ENCODE results near the gene SEMA3B. TPM values are rescaled to one million over a fixed set of nuclear protein-coding genes. Genes with fewer than 3 reads are reported as not detected.
A peak's percentile ranks its signal among the peaks of the same experiment; 100 is the strongest.

SEMA3B gene
- total and polyA plus RNA-seq, 2 experiments from 2014 or later = 2.4 to 3.3 TPM

DNA sequence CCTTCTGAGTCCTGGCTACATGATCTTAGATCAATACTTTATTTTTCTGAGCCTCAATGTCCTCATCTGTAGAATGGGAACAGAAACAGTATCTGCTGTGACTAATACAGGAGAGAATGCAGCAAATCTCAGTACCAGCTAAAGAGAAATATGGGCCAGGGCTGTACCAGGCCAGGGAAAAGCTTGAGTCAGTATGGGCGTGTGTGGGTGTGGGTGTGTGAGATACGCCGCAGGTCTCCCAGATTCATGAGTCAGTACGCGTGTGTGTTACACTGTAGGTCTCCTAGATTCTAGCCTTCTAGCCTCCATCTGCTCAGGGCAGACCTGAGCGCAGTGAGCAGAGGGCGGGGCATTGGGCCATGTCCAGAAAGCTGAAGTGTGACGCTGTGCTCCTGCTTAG, 17.7 kb upstream of the SEMA3B start (continued):
- TF ChIP-seq, protein P1, sequence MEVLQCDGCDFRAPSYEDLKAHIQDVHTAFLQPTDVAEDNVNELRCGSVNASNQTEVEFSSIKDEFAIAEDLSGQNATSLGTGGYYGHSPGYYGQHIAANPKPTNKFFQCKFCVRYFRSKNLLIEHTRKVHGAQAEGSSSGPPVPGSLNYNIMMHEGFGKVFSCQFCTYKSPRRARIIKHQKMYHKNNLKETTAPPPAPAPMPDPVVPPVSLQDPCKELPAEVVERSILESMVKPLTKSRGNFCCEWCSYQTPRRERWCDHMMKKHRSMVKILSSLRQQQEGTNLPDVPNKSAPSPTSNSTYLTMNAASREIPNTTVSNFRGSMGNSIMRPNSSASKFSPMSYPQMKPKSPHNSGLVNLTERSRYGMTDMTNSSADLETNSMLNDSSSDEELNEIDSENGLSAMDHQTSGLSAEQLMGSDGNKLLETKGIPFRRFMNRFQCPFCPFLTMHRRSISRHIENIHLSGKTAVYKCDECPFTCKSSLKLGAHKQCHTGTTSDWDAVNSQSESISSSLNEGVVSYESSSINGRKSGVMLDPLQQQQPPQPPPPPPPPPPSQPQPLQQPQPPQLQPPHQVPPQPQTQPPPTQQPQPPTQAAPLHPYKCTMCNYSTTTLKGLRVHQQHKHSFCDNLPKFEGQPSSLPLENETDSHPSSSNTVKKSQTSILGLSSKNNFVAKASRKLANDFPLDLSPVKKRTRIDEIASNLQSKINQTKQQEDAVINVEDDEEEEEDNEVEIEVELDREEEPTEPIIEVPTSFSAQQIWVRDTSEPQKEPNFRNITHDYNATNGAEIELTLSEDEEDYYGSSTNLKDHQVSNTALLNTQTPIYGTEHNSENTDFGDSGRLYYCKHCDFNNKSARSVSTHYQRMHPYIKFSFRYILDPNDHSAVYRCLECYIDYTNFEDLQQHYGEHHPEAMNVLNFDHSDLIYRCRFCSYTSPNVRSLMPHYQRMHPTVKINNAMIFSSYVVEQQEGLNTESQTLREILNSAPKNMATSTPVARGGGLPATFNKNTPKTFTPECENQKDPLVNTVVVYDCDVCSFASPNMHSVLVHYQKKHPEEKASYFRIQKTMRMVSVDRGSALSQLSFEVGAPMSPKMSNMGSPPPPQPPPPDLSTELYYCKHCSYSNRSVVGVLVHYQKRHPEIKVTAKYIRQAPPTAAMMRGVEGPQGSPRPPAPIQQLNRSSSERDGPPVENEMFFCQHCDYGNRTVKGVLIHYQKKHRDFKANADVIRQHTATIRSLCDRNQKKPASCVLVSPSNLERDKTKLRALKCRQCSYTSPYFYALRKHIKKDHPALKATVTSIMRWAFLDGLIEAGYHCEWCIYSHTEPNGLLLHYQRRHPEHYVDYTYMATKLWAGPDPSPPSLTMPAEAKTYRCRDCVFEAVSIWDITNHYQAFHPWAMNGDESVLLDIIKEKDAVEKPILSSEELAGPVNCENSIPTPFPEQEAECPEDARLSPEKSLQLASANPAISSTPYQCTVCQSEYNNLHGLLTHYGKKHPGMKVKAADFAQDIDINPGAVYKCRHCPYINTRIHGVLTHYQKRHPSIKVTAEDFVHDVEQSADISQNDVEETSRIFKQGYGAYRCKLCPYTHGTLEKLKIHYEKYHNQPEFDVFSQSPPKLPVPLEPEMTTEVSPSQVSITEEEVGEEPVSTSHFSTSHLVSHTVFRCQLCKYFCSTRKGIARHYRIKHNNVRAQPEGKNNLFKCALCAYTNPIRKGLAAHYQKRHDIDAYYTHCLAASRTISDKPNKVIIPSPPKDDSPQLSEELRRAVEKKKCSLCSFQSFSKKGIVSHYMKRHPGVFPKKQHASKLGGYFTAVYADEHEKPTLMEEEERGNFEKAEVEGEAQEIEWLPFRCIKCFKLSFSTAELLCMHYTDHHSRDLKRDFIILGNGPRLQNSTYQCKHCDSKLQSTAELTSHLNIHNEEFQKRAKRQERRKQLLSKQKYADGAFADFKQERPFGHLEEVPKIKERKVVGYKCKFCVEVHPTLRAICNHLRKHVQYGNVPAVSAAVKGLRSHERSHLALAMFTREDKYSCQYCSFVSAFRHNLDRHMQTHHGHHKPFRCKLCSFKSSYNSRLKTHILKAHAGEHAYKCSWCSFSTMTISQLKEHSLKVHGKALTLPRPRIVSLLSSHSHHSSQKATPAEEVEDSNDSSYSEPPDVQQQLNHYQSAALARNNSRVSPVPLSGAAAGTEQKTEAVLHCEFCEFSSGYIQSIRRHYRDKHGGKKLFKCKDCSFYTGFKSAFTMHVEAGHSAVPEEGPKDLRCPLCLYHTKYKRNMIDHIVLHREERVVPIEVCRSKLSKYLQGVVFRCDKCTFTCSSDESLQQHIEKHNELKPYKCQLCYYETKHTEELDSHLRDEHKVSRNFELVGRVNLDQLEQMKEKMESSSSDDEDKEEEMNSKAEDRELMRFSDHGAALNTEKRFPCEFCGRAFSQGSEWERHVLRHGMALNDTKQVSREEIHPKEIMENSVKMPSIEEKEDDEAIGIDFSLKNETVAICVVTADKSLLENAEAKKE (CRISPR knock-in tag; IDR thresholded peaks at IDR 0.05) = no peak
- TF ChIP-seq, protein P2, sequence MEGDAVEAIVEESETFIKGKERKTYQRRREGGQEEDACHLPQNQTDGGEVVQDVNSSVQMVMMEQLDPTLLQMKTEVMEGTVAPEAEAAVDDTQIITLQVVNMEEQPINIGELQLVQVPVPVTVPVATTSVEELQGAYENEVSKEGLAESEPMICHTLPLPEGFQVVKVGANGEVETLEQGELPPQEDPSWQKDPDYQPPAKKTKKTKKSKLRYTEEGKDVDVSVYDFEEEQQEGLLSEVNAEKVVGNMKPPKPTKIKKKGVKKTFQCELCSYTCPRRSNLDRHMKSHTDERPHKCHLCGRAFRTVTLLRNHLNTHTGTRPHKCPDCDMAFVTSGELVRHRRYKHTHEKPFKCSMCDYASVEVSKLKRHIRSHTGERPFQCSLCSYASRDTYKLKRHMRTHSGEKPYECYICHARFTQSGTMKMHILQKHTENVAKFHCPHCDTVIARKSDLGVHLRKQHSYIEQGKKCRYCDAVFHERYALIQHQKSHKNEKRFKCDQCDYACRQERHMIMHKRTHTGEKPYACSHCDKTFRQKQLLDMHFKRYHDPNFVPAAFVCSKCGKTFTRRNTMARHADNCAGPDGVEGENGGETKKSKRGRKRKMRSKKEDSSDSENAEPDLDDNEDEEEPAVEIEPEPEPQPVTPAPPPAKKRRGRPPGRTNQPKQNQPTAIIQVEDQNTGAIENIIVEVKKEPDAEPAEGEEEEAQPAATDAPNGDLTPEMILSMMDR (conservative IDR thresholded peaks at IDR 0.05; ENCODE audit: low read depth in 2 of 2) = no peak
- TF ChIP-seq EZH2 (IDR thresholded peaks at IDR 0.05; ENCODE audit: low read depth, unreplicated experiment) (no peak), STAT1 (IDR thresholded peaks at IDR 0.05; ENCODE audit: unreplicated experiment) (no peak), EZH2phosphoT487 (IDR thresholded peaks at IDR 0.05; ENCODE audit: unreplicated experiment) (no peak), NANOG (IDR thresholded peaks at IDR 0.05; ENCODE audit: borderline replicate concordance) (no peak)

DNA sequence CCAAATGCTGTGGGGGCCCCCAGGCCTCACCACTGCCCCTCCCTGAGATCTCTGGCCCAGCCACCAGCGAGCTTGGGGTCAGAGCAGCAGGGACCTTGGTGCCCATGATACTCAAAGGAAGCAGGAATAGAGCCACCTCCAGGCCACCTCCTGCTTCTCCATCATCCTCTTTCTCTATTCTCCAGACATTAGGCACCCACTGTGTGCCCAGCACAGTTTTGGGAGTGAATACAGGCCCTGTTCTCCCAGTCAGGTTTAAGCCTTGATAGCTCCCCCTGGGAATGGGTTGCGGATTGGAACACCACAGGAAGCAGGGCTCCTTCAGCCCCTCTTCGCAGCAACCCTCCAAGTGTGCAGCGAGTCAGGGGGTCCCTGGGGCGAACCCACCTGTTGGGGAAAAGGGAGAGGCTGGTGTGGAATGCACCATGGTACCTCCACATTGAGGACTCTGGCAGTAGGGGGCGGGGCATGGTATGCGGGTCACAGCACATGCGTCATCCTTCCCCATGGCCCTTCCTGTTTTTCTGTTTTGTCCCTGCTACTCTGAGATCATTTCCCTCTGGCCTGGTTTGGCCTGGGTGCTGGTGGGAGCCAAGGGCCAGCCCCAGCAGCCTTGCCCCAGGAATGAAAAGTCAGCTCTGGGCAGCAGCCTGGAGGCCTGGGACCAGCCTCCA, 14.2 kb upstream of the SEMA3B start:
- DNase-seq (ENCODE audit: low spot score) = peak; percentile 60
- Histone ChIP-seq H3K36me3 (ENCODE audit: insufficient read depth) (peaks cover 14% of the 10 kb centered on the region), H3F3A (replicated peaks; ENCODE audit: low read depth) (peaks cover 22% of the 10 kb centered on the region), H4K20me1 (replicated peaks; ENCODE audit: insufficient read depth) (peaks cover 18% of the 10 kb centered on the region; the same call in 1 of the 2 replicates), H3K9me2 (ENCODE audit: insufficient read depth) (no peaks in the 10 kb centered on the region), H3K4me2 (no peak overlapping the region), H3K4me1 (ENCODE audit: insufficient read depth) (peaks cover 6% of the 10 kb centered on the region; the same call in 1 of the 2 replicates), H2AFZ (no peak overlapping the region), H3K27ac (ENCODE audit: low read depth) (peak overlapping the region; percentile 50; the same call in 1 of the 2 replicates), H3K27me3 (ENCODE audit: insufficient read depth) (no peaks in the 10 kb centered on the region), H3K4me3 (no peak overlapping the region), H3K79me2 (replicated peaks; ENCODE audit: insufficient read depth) (peaks cover 15% of the 10 kb centered on the region)
- no peak overlapping the region for H3K4me3 Mint-ChIP-seq
- H3K9me3 Mint-ChIP-seq = no peaks in the 10 kb centered on the region; the same call in 2 of the 3 replicates
- H3K27me3 Mint-ChIP-seq (ENCODE audit: insufficient read depth, low read depth, poor library complexity) = peaks cover 14% of the 10 kb centered on the region
- peak overlapping the region; percentile 75 for H3K27ac Mint-ChIP-seq
- peaks cover 25% of the 10 kb centered on the region for H3K4me1 Mint-ChIP-seq
- ATAC-seq = no peak
- H3K36me3 Mint-ChIP-seq (ENCODE audit: low read depth) = peaks cover 55% of the 10 kb centered on the region
- TF ChIP-seq, protein P3, sequence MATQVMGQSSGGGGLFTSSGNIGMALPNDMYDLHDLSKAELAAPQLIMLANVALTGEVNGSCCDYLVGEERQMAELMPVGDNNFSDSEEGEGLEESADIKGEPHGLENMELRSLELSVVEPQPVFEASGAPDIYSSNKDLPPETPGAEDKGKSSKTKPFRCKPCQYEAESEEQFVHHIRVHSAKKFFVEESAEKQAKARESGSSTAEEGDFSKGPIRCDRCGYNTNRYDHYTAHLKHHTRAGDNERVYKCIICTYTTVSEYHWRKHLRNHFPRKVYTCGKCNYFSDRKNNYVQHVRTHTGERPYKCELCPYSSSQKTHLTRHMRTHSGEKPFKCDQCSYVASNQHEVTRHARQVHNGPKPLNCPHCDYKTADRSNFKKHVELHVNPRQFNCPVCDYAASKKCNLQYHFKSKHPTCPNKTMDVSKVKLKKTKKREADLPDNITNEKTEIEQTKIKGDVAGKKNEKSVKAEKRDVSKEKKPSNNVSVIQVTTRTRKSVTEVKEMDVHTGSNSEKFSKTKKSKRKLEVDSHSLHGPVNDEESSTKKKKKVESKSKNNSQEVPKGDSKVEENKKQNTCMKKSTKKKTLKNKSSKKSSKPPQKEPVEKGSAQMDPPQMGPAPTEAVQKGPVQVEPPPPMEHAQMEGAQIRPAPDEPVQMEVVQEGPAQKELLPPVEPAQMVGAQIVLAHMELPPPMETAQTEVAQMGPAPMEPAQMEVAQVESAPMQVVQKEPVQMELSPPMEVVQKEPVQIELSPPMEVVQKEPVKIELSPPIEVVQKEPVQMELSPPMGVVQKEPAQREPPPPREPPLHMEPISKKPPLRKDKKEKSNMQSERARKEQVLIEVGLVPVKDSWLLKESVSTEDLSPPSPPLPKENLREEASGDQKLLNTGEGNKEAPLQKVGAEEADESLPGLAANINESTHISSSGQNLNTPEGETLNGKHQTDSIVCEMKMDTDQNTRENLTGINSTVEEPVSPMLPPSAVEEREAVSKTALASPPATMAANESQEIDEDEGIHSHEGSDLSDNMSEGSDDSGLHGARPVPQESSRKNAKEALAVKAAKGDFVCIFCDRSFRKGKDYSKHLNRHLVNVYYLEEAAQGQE (IDR thresholded peaks at IDR 0.05; ENCODE audit: unreplicated experiment) = no peak
- TF ChIP-seq EZH2 (IDR thresholded peaks at IDR 0.05; ENCODE audit: low read depth, unreplicated experiment) (no peak), ZNF114 (CRISPR knock-in tag; IDR thresholded peaks at IDR 0.05) (no peak)
